ENCODE results near the gene ADGRG3.
"Not testable (repeated sequence)": the region's sequence is repeated elsewhere in the genome, so short reads cannot be mapped to it uniquely, and the experiment has no call there.

Gene ADGRG3

GRCh38 chr16:57697896-57698537, 29.9 kb downstream of the ADGRG3 start:
- DNase-seq: no peak

DNA sequence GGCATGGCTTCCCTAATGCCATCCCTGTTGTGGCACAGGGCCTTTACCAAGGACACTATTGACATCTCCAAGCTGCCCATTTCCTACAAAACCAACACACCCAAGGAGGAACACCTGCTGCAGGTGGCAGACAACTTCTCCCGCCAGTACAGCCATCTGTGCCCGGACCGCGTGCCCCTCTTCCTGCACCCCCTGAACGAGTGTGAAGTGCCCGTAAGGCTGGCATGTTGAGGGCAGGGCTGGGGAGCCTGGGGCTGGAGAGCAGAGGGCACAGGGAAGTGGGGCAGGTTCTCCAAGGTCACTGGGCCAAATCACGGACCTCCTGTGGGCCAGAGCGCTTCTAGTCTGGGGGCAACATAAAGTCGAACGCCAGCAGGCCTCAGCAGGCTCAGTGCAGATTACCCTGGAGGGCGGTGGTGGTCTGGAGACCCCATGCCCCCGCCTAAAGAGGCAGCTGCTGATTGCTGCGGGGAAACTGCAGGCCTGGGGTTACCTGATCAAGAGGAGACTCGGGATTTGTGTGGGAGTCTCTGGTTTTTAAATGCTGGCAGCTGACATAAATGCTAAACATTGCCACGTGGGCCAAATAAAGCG, 30.8 kb downstream of the ADGRG3 start:
- DNase-seq: no peak

DNA sequence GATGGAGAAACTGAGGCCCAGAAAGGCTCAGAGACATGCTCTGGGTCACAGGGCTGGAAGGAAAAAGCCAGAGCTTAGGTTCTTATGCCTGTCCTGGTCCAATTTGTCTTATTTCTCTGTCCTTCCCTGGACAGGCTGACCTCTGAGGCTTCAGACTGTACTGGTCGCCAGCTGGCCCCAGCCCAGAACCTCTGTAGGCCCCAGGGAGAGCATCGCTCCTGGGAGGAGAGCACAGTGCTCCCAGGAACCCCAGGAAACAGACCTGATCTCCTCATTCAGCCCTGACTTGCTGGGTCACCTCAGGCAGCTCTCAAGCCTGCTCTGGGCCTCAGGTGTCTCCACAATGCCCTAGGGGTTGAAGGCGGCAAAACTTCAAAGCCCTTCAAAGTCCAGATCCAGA, 31.4 kb downstream of the ADGRG3 start:
- DNase-seq: no peak

DNA sequence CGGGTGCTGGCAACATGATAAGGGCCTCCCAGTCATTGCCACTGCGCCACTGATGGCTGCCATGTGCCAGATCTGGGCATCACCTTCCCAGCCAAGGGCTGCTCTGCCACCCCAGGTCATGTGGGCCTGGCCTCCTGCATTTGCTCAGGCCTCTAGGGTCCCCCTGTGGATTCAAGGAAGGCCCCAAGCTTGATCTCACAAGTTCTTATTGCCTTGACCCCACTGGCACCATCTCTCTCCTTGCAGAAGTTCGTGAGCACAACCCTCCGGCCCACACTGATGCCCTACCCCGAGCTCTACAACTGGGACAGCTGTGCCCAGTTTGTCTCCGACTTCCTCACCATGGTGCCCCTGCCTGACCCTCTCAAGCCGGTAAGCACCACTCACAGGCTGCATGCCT, 31.8 kb downstream of the ADGRG3 start:
- no peak for DNase-seq

- DNase-seq: no peak
Observed at GRCh38 chr16:57700781-57701551, 32.9 kb downstream of the ADGRG3 start.

DNA sequence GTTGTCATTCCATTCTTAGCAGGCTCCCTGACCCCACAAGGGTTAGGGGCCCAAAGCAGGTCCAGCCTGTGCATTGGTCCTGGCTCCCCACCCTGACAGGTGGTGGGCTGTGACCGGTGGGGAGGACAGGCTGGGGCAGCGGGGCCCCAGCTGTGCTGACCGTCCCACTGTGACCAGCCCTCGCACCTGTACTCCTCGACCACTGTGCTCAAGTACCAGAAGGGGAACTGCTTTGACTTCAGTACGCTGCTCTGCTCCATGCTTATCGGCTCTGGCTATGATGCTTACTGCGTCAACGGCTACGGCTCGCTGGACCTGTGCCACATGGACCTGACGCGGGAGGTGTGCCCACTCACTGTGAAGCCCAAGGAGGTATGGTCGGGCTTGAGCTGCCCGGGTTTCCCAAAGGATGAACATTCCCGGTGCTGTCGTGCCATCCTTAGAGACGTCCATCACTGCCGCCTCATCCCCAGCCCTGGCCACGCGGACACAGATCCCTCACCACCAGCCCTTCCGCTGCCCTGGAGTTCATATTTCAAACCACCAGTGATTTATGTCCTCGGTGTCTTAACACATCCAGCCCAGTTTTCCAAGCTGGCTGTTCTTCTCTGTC, 33.8 kb downstream of the ADGRG3 start:
- no peak for DNase-seq

DNA sequence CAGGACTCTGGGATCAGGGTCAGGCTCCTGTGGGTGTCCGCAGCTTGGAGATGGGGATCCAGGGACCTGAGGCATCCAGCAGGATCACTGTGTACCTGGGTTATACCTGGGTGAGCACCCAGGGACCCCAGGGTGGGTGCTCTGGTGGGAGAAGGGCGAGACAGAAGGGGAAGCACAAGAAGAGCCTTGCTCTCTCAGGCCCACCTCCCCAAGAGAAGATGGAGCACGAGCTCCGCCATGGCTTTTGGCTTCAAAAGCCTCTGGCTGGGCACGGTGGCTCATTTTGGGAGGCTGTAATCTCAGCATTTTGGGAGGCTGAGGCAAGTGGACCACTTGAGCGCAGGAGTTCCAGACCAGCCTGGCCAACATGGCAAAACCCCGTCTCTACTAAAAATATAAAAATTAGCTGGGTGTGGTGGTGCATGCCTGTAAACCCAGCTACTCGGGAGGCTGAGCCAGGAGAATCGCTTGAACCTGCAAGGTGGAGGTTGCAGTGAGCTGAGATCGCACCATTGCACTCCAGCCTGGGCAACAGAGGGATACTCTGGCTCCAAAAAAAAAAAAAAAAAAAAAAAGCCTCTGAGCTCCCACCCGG, 35.4 kb downstream of the ADGRG3 start:
- no peak for DNase-seq

- DNase-seq: no peak
Observed at GRCh38 chr16:57704011-57704904, 36.2 kb downstream of the ADGRG3 start.

- DNase-seq: no peak
Observed at GRCh38 chr16:57704905-57705852, 37.1 kb downstream of the ADGRG3 start.

- DNase-seq: no peak
Observed at GRCh38 chr16:57706717-57707116, 38.6 kb downstream of the ADGRG3 start.

GRCh38 chr16:57707331-57707730, 39.2 kb downstream of the ADGRG3 start:
- DNase-seq: no peak

DNA sequence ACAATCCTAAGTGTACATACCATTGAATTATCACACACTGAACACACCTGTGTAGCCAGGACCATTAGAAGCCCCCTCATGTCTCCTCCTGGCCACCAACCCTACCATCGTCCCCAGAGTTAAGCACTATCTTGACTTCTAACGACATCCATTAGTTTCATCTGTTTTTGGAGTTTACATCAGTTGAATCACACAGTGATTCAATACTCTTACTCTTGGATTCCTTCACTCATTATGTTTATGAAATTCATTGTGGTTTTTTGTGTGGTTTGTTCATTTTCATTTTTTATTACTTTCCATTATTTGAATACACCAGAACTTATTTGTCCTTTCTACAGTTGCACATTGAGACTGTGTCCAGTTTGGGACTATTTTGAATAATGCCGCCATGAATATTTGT, 40.1 kb downstream of the ADGRG3 start:
- no peak for DNase-seq

DNA sequence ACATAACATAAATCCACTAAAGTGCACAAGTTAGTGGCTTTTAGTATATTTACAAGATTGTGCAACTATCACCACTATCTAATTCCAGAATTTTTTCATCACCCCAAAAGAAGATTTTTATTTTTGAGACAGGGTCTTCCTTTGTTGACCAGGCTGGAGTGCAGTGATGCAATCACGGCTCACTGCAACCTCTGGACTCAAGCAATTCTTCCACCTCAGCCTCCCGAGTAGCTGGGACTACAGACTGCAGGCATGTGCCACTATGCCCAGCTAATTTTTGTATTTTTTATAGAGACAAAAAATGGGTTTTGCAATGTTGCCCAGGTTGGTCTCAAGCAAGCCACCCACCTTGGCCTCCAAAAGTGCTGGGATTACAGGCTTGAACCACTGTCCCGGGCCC, 41.6 kb downstream of the ADGRG3 start:
- DNase-seq: no peak

DNA sequence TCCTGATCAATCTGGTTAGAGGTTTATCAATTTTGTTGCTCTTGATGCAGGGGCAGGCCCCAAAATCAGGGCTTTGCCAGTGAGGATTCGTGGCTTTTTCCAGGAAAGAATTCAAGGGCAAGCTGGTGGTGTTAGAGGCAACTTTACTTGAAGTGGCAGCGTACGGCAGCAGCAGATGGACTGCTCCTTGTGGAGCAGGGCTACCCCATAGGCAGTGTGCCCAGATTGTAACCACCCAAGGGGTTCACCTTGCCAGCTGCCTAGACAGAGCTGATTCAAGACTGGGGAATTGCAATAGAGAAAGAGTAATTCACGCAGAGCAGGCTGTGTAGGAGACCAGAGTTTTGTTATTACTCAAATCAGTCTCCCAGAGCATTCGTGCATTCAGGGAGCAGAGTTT, 43.2 kb downstream of the ADGRG3 start:
- DNase-seq: no peak

DNA sequence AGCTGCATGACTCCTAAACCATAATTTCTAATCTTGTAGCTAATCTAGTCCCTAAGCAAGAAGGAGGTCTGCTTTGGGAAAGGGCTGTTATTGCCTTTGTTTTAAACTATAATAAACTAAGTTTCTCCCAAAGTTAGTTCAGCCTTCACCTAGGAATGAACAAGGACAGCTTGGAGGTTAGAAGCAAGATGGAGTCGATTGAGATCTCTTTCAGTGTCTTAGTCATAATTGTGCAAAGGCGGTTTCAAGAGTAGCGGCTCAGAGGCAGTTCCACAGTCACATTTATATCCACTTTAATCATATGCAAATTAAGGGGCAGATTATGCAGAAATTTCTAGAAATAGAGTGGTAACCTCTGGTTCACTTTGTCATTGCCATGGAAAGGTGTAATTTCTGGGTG, 43.9 kb downstream of the ADGRG3 start:
- no peak for DNase-seq

GRCh38 chr16:57712569-57712968, 44.5 kb downstream of the ADGRG3 start:
- DNase-seq: not testable (repeated sequence)

DNA sequence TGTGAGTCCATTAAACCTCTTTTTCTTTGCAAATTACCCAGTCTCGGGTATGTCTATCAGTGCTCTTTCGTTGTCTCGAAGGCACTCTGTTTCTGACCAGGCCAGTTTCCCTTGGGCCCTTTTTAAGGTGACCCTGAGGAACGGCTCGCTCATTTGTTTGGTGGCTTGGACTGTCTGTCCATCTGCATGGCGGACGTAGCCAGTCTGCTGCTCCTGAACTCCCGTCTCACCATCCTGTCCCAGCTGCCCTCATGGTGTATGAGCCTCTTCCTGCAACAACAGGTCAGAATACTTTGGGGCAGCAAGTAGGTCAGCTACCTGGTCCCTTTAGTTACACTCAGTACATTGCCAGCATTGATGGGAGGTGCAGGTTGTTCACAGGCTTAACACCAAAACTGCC, 45.5 kb downstream of the ADGRG3 start:
- DNase-seq: no peak

DNA sequence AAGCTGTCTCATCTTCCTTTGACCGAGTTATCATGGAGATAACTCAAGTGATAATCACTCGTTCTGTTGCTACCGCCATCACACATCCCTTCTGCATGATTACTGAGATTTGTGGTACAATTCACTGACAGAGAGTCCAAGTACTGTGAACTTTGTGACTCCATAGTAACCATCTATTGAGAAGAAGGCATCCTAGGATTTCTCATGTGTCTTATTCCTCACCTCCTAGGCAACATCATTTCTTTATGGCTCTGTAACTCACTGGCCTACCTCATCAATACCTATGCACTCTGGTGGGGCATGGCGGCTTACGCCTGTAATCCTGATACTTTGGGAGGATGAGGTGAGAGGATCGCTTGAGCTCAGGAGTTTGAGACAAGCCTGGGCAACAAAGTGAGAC, 45.9 kb downstream of the ADGRG3 start:
- DNase-seq: no peak

DNA sequence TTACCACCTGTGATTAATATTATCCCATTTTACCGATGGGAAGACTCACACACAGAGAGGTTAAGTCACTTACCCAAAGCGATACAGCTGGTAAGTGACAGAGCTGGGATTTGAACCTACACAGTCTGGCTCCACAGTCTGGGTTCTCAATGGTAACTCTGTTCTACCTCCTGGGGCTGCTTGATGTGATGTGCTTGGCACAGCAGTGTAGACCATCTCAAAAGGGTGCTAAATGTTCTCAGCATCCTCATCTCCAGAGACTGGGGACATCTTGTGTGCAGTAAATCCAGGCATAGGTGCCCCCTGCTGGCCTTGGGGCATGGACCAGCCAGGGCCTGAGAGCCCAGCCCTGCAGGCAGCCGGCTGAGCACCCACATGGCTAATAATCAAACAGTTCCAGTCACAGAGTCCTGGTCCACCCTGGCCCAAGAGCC, 52.1 kb downstream of the ADGRG3 start:
- peak; percentile 76 for DNase-seq

GRCh38 chr16:57721356-57722209, 53.5 kb downstream of the ADGRG3 start:
- DNase-seq: no peak

Measured in activated CD8-positive, alpha-beta memory T cell treated with anti-CD3 and anti-CD28 coated beads for 24 hours (primary cell).